Kasumi-1 (cell line): ENCODE results near the gene MRPL23.
"Not testable (repeated sequence)": the region's sequence is repeated elsewhere in the genome, so short reads cannot be mapped to it uniquely, and the experiment has no call there.

Source experiments
- DNase-seq, 2 experiments: peaks; one replicate each; lab custom pipeline; 2025; lab: John Stamatoyannopoulos, UW

Gene MRPL23

DNA sequence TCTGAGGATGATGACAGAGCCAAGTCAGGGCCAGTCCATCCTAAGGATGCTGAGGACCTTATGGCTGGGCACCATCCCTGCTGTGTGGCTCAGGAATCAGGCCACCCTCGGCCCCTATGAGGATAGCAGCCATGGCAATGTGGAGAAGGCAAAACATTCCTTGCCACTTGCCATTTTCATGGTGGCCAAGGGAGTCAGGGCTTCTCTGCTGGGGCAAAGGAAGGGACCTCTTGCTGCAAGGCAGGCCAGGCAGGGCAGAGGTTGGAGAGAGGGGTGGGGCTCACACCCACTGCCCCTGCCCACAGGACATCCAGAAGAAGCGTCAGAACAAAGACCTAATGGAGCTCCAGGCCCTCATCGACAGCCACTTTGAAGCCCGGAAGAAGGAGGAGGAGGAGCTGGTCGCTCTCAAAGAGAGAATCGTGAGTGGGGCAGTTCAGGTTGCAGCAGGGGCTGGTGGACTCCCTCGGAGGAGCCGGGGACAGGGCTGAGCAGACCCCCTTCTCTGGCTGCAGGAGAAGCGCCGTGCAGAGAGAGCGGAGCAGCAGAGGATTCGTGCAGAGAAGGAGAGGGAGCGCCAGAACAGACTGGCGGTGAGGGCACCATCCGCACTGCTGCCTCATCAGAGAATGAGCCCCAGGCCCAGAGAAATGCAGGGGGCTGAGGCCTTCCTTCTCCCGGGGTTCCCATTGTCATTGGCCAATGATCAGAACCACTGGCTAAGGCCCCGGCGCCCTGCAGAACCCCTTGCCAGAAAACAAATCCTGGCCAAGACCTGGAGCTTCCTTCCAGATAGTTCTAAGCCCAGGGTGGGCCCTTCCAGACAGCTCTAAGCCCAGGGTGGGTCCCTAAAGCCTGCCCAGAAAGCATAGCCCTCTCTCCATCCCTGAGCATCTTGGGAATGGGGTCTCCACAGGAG is 13.5 kb upstream of the MRPL23 start:
- DNase-seq, result no peak

- DNase-seq, result no peak
Observed at GRCh38 chr11:1934335-1935155, 12.6 kb upstream of the MRPL23 start.

DNA sequence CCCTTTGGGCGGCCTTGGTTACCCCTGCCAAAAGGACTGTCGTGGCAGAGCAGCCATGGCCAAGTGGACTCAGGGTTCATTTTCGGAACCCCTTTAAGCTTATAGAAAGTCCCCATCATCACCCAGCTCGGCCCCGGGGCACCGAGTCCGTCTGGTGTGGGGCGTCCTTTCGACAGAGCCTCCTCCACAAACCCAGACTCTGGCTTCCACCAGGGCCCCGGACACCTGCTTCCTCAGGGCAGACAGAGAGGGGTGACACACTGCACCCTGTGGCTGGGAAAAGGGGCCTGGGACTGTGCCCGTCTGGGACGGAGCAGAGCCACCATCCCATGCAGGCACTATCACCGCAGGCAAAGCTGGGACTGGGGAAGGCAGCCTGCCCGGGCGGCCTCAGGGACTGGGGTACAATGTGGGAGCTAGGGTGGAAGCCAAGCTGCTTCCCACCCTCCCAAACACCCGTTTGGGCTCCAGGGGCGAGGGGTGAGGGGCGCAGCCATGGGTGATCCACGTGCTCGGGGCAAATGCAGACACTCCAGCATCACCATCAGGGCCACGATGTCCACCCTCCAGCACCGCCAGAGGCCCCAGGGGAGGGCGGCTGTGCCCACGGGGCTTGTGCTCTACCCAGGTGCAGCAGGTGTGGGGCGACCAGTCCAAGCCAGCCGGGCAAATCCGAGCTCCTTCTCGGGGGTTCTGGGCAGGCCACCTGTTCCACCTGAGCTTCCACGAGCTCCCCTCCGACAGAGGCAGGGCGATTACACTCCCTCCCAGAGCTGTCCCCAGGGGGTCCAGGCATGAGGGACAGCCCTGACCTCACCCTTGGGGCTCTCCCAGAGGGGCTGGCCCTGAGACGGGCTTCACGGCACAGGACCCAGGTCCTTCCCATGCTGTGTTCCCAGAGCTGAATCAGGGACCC is 11.7 kb upstream of the MRPL23 start:
- no peak for DNase-seq

- DNase-seq, result no peak
Observed at GRCh38 chr11:1936072-1936780, 10.9 kb upstream of the MRPL23 start.

DNA sequence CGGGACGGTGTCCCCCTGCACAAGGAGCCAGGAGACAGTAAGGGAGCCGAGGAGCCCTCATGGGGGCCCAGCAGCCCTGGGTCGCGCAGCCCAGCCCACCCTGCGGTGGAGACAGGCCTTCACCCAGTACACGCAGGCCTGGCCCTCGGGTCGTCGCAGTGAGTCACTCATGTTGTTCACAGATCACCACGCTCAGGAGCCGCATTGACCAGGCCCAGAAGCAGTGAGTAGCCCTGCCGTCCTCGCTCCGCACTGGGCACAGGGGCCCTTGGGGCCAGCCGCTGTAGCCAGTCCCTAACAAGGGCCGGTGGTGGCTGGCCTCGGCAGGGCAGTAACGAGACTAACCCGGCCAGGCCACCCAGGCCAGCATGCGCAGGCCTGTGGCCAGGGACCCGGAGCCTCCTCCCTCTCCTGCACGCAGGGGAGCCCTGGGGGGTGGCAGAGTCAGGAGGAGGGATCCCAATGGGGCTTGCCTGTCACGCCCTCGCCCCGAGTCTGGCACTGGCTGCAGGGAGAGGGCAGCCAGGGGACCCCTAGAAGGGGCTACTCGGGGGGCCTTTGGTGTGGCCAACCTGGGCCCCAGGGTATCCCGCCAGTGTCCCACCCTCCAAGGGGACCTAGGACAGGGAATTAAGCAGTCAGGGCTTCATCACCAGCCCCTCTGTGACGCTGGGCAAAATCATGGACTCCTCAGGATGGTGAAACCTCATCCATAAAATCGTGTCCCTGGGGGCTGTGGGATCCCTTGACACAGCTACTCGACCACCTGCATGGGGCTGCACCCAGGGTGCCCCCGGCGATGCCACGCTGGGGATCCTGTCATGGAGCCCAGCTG is 10.1 kb upstream of the MRPL23 start:
- DNase-seq, result no peak

- DNase-seq, result no peak
Observed at GRCh38 chr11:1937616-1938342, 9.4 kb upstream of the MRPL23 start.

- DNase-seq, result no peak
Observed at GRCh38 chr11:1938343-1939005, 8.7 kb upstream of the MRPL23 start.

DNA sequence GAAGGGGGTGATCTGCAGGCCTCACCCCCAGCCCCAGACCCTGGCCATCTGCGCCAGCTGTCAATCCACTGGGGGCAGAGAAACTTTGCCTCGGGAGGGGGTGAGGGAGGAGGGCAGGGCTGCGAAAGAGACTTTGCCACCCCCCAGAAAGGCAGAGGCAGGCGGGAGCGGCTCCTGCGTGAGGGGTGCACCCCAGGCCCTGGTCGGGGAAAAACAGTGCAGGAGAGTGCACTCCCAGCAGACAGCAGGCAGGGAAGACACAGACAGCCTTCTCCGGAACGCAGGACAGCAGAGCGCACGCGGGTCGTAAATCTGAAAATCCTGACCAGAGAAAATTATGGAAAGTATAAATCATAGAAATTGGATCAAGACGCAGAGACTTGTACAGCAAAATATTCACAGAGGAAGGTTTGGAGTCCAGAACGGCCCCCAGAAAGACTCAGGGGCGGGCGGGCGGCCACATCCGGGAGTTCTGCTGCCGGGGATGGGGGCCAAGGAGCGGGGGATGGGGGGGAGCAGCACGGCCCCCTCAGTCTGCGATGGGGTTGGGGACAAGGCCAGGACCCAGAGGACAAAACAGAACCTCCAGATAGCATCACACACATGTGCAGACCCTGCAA is 8.0 kb upstream of the MRPL23 start:
- no peak for DNase-seq

GRCh38 chr11:1939788-1940187 is 7.3 kb upstream of the MRPL23 start:
- not testable (repeated sequence) for DNase-seq

GRCh38 chr11:1942558-1943260 is 4.4 kb upstream of the MRPL23 start:
- DNase-seq, result no peak

- no peak for DNase-seq
Observed at GRCh38 chr11:1943576-1943975, 3.6 kb upstream of the MRPL23 start.

GRCh38 chr11:1943977-1944376 is 3.2 kb upstream of the MRPL23 start:
- DNase-seq, result no peak

DNA sequence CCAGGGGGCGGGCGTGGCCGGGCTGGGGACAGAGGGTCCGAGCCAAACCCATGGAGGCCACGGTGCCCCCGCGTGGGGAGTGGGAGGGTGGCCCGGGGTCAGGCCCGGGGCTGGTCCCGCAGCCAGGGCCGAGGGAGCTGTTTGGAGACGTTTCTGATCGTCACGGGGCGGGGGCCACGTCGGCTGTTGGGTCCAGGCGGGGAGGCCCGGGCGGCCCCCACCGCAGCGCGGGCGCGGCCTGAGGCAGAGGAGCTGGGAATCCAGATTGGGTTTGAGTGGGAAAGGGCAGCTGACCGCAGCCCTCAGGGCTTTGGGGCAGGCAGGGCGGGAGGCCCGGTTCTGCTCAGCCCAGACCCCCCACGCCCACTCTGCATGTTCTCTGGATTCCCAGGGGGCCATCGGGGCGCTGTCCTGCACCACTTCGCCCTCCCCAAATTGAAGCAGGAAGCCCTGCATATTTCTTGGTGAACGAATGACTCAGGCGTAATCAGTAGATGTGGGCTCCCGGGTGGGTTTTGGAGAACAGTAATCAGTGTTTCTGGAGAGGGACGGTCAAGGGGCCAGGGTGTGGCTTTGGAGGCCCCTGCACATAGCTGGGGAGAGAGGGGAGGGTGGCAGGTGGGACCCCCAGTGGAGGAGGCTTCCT is 583 bp downstream of the MRPL23 start:
- no peak for DNase-seq

GRCh38 chr11:1948389-1948788 is 1.3 kb downstream of the MRPL23 start:
- DNase-seq, result no peak

DNA sequence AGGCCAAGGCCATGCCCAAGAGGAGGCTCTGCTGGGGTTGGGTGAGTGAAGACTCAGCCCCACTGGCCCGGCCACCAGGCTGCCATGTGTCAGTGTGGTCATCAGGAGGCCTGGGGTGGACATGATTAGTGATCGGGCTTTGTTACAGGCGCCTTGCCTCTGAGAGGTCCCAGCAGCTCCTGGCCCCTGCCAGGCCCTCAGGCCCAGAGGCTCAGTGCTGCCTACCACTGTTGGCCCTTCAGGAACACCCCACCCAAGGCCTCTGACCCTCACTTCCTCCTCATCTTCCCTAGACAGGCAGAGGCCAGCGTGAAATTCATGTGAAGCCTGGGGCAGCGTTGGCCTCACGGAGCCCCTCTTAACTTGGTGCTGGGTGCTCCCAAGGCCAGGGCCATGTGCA is 2.2 kb downstream of the MRPL23 start:
- no peak for DNase-seq

DNA sequence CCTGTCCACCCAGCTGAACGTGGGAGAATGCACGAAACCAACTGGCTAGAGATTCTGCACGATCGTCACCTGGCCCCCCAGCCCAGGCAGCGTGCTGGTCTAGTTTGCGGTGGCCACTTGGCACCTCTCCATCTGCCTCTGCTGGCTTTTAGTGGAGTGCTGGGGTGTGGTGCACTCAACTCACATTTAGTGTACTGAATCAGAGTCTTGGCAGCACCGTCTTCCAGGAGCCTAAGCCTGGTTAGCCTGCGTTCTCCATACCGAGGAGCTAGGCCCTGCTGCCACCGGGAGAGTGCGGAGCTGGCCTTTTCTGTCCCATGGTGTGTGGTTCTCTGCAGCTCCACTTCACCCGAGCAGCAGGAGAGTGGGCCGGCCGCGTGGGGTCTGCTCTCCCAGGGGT is 2.8 kb downstream of the MRPL23 start:
- no peak for DNase-seq

- no peak for DNase-seq
Observed at GRCh38 chr11:1952806-1953482, 5.8 kb downstream of the MRPL23 start.
